ENCODE measurements around the gene NR3C2.
"Not testable (repeated sequence)": the region's sequence is repeated elsewhere in the genome, so short reads cannot be mapped to it uniquely, and the experiment has no call there.

The NR3C2 gene

DNA sequence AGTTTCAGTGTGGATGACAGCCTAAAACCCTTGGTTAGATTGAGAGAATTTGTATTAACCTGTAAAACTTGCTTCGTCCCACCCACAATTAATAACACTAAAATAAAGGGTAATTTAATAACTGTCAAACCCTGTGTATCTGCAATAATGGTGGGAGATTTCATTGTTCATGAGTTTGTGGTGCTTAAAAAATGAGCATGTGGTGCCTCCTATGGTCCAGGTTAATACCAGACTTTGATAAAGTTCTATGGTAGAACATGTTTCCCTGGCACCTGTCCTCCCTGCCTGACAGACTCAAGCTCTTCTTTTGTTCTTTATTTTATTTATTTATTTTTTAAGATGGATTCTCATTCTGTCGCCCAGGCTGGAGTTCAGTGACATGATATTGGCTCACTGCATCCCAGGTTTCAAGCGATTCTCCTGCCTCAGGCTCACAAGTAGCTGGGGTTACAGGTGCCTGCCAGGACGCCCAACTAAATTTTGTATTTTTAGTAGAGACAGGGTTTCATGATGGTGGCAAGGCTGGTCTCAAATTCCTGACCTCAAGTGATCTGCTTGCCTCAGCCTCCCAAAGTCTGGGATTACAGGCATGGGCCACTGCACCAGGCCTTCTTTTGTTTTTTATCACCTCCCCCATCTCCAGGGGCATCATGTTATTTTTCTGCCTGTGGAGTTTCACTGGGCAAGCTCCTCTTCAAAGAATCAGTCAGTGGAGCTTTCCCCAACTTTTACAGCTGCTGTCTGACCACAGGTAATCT lies 289.2 kb downstream of the NR3C2 start:
- DNase-seq = no peak

DNA sequence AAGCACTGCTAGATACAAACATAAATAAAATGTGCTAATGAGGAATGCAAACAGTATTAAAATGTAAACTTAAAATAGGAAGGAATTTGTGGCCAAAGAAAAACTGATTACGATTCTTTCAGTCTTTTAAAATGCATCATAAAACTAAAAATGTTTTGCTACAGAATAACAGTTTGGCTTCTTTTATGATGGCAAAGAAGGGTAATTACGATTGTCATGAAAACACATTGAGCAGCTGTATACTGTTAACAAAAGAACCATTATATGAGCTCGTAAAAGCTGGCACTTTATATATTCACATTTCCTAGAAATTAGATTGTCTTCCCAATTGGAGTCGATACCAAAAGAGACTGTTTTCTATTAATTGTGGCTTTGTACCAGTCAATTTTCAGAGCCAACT lies 290.4 kb downstream of the NR3C2 start:
- DNase-seq = no peak

DNA sequence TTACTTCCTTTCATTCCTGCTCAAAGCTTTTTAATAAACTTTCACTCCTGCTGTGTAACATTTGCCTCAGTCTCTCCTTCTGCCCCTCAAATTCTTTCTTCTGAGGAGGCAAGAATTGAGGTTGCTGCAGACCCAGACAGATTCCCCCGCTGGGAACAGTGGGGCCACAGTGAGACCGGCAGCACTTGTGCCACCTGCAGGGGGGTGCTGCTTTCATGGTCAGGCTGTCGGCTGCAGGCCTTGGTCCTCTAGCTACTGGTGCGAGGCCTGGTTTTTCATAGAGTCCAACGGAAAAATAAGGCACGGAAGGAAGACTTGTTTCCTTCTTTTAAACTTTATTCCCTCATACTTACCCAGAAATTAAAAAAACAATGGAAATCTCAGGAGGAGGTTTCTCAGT lies 296.7 kb downstream of the NR3C2 start:
- DNase-seq = no peak

DNA sequence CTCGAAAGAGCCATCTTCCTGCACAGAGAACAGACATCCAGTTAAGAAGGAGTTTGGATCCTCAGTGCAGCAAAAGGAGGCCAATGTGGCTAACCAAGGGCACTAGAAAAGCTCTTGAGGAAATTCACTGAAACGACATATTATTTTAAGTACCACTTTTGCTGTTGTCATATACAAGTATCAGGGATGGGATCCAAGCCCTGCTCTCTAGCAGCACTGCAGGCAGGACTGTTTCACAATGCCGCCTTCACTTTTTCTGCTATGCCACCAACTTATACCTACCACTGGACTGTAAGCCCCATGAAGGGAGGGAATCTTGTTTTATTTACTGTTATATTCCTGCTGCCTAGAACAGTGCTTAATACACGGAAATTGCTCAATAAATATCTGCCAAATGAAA lies 299.0 kb downstream of the NR3C2 start:
- DNase-seq = no peak

DNA sequence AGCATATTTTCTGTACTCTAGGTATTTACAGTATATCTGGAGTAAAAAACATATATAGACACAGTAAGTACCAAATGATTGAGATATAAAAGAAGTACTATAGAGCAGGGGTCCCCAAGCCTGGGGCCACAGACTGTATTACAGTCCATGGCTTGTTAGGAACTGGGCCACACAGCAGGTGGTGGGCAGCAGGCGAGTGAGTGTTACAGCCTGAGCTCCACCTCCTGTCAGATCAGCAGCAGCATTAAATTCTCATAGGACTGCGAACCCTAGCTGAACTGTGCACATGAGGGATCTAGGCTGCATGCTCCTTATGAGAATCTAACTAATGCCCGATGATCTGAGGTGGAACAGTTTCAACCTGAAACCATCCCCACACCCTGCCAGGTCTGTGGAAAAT lies 300.7 kb downstream of the NR3C2 start:
- DNase-seq = no peak

DNA sequence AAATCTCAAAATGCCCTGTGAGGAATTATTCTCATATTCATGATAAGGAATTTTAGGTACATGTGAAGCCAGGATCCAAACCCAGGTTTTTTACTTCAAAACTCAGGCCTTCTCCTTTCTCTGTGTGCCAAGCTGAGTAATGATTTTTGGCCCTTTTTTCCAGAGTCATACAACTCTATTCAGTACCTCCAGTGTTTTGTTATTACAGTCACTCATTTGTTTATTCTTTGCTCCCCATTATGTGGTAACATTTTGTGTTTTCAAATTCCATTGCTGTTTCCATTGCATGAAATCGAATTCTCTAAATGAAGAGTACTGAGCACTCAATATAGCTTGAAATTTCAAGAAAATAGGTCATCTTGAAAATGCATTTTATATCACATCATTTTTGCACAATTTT lies 315.4 kb downstream of the NR3C2 start:
- no peak for DNase-seq

DNA sequence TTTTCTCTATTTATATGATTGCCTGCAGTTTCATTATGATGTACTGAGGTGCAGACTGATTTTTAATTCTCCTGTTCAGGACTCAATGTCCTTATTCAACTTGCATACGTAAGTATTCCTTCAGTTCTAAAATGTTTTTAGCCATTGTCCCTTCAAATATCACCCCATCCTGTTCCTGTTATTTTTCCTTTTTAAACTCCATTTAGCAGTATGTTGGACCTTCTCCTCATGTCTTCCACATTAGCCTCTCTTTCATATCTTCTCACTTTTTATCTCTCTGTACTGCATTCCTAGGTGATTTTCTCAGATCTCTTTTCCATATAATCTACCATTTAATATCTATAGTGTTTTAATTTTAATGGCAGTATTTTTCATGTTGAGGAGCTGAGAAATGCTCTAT lies 317.7 kb downstream of the NR3C2 start:
- no peak for DNase-seq

DNA sequence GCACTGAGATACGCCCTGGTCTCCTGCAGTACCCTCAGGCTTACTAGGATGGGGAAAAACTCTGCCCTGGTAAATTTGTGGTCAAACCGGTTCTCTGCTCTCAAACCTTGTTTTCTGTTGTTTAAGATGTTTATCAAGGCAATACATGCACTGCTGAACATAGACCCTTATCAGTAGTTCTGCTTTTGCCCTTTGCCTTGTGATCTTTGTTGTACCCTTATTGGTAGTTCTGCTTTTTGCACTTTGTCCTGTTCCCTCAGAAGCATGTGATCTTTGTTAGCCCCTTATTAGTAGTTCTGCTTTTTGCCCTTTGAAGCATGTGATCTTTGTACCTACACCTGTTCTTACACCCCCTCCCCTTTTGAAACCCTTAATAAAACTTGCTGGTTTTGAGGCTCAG lies 319.1 kb downstream of the NR3C2 start:
- DNase-seq = not testable (repeated sequence)

DNA sequence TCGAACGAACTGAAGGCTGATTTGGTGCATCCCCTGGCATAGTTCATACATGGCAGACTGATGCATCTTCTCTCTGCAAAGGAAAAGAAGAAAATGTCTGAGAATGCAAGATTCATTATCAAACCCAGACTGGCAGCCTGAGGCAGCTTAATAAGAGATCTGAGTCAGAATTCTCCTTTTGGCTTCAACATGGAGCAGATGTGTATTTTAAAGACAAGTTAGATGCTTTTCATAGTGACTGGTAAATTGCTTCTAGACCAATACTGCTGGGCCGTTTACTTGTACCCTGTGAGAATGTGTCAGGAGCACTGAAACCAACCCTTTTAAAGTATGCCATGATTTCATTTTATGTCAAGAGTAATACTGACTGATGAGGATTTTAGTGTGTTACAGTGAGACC lies 322.0 kb downstream of the NR3C2 start:
- DNase-seq = no peak

DNA sequence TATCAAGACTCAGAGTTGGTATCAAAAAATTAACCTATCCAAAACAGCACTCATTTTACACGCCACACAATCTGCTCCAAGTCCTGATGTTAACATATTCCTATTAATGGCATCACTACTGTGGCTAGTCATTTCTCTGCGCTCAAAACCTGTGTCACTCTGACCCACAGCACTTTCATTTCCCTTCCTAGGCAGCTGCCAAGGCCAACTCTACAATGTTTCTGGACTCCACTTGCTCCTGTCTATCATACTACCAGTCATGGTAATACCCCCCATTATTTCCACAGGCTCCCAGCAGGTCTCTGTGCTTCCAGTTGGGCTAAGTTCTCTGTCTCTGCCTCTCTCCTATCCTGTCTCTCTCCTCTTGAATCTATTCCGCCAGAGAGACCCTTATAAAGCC lies 323.6 kb downstream of the NR3C2 start:
- no peak for DNase-seq

DNA sequence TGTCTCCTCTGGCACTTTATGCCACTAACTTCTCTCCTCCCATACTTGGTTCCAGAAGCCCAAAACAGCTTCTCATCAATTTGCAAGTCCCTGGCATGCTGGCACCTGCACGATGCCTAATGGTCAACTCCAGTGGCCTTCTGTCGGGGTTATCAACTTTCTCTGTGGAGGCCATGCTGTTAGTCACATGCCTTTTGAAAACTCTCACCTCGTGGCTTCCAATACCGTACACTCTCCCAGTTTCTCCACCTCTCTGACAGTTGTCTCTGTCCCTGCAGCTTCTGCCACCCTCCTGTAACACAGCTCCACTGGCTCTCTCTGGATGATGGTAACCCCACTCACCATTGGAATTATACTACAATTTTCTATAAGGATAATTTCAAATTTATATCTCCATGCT lies 324.0 kb downstream of the NR3C2 start:
- no peak for DNase-seq

DNA sequence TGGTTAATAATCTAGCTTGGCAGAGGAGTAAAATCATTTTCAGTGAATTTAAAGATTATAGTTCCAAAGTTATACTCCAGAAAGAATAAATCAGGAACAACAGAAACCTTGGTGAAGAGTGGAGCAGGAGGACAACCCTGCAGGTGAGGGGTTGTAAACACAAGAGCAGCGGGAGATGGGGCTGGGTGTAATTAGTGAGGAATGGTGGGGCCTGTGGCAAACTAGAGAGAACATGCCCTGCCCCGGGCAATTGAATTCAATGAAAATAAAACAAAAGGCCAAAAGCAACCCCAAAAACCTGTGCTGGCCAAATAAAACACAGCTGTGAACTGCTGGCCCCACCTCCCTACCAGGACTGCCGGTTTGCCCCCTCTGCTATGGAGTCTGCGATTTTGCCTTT lies 325.2 kb downstream of the NR3C2 start:
- DNase-seq = no peak

DNA sequence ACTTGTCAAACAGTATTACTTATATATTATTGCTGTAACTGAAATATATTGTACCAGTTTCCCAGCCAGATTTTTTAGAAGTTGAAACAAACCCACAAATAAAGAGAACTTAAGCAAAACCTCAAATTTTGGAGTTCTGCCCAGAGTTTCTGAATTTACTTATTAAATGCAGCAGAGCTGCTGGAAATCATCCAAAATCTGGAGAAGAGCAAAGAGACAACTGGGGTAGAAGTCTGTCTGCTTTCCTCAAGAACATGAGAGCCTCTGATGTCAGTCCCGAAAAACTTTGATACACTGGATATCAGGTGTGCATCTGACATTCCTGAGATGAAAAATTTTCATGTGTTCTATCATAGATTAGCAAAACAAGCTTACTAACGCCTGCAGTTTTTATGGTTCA lies 325.9 kb downstream of the NR3C2 start:
- DNase-seq = no peak

DNA sequence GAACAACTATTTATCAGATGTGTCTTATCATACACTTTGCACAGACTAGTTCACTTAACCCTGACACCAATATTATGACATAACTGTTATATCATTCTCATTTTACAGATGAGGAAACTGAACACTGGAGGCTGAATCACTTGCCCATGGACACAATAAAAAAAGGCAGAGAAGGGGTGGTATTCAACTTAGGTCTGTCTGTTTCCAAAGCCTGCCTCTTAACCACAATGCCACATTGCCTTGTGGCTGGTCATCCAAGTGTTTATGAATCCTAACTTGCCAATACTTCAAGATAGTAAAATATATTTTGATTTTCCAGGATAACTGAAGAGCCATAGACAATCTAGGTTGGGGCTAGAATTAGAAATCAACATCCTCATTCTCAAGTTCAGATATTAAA lies 327.8 kb downstream of the NR3C2 start:
- DNase-seq = no peak

DNA sequence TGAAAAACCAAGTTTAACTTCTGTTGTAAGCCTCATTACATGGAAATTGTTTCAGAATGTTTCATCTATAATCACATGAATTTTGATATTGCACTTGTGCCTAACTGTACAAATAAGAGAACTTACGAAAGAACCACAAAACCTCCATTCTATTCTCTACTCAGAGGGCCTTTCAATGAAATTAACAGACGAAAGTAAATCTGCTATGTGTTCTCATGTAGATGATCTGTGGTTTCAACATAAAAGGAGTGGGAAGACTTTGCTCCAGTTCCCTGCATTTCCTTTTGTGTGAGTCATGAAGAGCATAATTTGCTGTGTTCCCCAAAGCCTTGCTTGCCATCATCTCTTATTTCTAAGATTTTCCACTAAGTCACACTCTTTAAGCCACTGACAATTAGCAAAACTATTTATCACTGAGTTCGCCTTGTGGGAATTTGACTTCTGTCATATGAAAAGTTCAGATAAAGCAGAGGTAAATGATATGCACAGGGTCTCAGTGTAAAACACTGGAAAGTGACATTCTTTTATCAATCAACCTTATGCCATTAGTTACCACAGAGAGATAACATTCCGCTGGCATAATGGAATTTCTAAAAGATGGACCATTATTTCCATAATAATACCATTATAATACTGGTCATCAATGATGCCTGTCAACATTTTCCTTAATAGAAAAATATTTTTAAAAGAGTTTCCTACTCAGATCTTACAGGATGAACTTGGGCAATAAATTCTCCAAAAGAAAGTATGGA lies 329.8 kb downstream of the NR3C2 start:
- DNase-seq = no peak

DNA sequence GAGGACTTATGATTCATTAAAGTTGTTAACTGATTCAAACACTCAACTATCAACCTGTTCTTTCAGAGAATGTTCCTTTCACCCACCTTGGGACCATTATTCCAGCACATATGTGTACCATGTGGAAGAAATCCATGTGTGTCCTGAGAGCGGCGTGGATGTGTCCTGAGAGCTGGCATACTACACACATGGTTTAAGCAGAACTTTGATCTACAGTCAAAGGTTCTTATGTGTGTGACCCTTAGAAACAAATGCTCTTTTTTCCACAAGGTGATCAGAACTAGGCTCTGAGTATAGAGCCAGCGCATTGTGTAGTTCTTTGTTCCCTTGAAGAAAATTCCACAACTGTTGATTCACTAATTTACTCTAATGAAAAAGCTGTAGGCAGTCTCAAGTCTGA lies 332.0 kb downstream of the NR3C2 start:
- no peak for DNase-seq

DNA sequence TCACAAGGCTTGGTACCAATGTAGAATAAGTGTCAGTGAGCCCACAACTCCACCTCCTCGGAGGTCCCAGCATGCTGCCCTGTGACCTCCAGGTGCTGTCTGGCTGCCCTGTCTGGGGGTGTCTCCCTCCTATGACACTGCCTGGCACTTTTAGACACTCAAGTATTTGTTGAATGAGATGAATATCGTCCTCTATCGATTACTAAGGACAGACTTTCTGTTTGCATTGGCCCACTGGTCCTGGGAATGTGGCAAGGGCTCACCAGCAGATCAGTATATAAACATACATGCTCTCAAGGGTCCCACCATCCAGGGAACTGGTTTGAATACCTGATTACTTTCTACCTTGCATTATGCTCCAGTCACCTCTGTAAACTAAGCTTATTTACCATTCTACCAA lies 333.0 kb downstream of the NR3C2 start:
- no peak for DNase-seq

DNA sequence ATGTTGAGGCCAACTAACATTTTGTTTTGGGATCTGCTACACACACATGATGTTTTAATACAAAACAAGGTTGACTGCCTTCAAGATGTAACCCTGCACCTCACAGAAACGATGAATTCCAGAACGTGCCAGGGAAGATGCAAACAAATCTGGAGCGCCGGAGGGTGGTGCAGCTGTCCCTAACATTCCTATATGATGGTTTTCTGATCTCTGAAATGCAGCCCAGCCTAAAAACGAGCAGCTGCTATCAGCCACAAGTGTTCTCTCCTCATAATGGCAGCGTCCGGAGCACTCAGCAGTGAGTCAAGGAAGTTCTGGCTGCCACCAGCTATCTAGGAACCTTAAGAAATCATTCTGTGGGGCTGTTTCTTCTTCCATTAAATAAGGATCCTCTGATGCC lies 333.4 kb downstream of the NR3C2 start:
- no peak for DNase-seq

DNA sequence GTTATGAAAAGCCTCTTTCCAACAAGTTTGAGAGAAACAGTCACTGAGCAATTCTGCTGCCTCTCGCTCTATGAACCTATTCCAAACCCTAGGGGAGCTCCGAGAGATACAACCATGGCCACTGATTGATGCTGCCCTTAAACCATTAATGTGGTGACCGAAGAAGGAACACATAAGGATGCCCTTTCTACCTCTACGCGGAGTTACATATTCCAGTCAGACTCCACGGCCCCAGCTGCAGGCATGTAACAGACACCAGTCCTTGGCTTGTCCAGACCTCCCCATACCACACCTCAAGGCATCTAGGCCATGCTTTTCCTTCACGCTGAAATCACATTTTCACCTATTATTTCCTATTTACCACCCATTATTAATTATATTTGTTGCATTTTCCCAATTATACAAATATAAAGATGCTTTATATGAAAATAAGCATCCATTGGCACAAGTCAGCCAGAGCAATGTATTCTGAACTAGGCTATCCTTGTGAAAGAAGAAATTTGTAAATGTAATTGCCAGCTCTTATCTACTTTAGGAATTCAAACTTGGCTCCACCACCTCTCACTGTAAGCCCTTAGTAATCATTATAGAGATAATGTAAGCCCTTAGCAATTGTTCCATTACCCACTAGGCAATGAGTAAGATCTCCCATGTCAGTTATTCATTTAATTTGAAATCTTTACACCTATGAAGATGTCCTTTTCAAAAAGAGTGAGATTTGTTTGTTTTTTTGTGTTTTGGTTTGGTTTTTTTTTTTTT lies 338.4 kb downstream of the NR3C2 start:
- DNase-seq = no peak

DNA sequence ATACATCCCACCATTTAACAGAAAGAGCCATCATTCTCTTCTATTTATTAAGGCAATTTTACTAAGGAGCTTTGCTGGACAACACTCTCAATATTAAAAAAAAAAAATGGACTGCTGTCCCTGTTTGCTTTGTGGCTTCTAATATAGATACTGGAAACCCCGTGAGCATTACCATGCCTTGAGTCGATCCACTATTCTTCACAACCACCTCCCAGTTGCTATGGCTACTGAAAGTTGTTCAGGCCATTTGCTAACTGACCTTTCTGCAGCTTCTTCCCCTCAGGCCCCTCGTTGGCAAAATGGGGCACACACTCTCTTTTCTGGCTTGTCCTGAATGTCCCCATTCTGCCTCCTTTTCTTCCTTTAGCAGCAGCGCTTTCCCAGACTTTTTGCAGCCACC lies 340.4 kb downstream of the NR3C2 start:
- no peak for DNase-seq

DNA sequence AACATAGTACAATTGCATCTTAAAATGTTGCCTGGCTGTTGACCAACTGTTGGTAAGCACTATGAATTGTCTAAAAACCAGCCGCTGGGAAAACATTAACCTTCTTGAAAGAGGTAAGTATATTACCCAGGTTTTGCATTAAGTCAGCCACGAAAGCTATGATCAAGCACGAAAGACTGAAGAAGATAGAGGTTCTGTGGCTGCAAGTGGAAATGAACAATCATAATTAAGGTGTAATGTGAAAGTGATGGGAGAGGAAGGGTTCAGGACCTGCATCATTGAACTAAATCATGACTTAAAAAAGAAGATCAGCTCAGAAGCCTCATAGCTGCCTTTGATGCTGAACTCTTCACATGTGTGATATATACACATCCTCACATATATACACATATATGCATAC lies 341.0 kb downstream of the NR3C2 start:
- DNase-seq = no peak

DNA sequence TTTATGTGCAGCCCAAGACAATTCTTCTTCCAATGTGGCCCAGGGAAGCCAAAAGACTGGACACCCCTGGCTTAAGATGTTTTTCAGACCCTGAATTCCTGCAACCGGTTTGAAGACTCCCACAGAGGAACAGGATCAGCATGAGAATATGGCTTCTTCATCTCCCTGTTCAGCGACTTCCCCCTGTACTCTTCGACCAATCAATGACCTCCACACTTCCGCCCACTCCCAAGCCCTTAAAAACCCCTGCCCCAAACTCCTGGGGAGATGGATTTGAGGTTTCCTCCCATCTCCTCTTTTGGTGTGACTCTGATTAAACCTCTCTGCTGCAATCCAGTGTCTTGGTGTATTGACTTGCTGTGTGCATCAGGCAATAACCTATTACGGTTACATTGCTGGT lies 344.4 kb downstream of the NR3C2 start:
- DNase-seq = no peak

DNA sequence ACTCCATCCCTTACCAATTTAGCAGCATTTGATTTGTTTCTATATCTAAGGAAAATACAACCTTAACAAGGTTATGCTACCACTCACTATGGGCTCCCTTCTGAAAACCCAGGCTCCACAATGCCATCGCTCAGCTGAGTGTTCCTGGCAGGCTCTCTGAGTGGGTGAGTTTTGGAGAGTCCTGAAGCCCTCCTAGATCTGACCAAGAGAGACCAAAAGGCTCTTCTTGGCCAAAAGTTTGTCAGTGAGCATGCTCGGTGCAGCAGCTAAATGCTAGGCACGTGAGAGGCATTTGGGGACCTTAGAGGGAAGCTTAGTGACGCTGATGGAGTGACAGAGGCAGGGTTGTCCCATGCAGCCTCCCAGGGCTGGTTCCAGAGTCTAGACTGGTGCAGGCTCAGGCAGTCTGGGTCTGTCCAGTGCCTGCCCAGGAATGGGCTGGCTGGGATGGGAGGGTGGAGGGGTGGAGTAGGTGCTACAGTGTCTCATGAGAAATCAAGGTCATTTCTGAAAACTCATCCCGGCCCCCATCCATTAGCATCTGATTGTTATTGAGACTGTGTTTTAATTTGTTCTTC lies 346.8 kb downstream of the NR3C2 start:
- DNase-seq = no peak

DNA sequence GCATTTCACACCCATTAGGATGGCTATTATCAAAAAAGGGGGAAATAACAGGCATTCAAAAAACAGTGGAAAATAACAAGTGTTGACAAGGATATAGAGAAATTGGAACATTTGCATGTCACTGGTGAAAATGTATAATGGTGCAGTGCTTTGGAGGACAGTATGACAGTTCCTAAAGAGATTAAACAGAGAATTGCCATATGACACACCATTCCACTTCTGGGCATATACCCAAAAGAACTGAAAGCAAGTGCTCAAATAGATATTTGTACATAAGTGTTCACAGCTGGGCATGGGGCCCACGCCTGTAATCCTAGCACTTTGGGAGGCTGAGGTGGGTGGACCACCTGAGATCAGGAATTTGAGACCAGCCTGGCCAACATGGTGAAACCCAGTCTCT lies 348.1 kb downstream of the NR3C2 start:
- DNase-seq = no peak

Measured in activated CD4-positive, alpha-beta T cell treated with anti-CD3 and anti-CD28 coated beads, Interleukin-2, amount 50 U/mL, for 4 hours (primary cell).